GM18858 (cell line): ENCODE results near the gene SGTB.
A peak's percentile ranks its signal among the peaks of the same experiment; 100 is the strongest.

Experiments used
- ATAC-seq: cut with Tn5 transposase; IDR thresholded peaks from one replicate; pipeline ENCODE4 v1.9.1; 2021; ENCODE audit not compliant: unreplicated experiment

SGTB gene

DNA sequence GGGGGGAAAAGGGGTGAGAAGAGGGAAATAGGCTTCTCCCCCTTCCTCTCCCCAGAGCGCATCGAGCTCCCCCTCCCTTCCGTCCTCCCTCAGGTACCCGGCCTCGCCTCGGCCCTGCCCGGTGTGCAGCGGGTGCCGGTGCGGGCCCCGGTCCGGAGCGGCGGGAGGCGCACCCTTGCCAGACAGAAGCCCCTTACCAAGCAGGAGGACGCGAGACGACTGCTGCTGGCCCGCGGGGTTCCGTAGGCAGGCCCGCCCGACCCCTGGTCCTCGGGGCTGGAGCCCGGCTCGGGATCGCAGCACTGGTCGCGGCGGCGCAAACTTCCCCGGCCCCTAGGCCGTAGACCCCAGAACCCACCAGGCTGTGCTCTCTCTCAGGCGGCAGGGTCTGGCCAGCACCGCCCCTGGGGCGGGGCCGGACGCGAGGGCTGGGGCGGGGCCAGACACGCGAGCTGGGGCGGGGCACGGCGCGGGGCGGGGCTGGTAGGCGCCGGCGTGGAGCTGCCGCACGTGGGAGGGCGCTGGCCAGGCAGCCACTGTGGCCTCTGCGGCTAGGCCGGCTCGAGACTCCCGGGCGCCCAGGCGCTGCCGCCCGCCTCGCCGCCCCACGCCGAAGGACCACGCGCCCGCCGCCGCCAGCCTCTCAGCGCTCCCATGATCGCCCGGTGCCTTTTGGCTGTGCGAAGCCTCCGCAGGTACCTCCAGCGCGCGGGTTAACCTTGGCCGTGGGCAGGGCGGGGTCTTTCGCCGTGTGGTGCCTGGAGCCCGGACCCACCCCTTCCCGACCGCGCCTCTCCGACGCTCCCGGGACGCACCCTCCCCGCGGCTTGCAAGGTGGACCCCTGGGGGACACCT is at the start of gene SGTB, which contains the start of gene NLN:
Gene SGTB, minus strand, starts transcription at position 390 of the 855 bp plus-strand sequence. CDS start 1,302 bp downstream, outside the sequence.
Gene NLN, plus strand, starts transcription at position 486 of the 855 bp plus-strand sequence. Its CDS starts 169 bp downstream, at position 655.
- peak; percentile 73 for ATAC-seq

DNA sequence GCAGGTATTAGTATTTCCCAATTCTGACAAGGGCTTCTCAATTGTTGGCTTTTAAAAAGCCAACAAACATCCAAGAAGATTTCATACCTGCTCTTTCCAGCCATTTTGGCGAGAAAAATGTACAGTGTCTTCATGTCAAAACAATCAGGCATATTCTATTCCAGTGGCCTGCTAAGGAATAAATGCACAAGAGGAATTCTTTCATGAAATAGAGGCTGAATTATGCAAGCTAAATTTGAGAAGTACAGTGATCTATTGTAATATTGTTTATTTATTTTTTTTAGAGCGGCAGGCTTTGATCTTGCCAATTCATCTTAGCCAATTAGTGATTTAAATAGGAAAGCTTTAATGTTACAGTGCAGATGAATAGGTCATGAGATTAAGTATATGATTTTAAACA is 49.4 kb upstream of the SGTB start:
- no peak for ATAC-seq

DNA sequence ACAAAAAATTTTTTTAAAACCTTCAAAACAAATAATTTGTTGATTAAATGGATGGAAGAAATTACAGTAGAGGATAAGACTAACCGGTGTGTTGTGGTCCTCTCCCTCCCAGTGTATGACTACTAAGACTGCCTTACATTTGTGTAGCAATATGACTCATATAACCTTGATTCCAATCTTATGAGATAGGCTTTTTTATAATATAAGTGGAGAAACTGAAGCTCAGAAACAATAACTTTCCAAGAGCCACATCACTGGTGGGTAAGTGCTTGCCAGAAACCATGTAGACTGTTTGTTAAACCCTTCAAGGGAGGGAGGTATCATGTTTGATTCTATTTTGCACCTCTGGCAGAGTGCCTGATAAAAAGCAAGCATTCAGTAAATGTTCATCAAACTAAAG is 47.6 kb upstream of the SGTB start:
- ATAC-seq, result no peak

- ATAC-seq, result no peak
Observed at GRCh38 chr5:65768723-65769346, 46.9 kb upstream of the SGTB start.

GRCh38 chr5:65767565-65767964 is 45.7 kb upstream of the SGTB start:
- ATAC-seq, result no peak

GRCh38 chr5:65766781-65767180 is 44.9 kb upstream of the SGTB start:
- ATAC-seq, result no peak

GRCh38 chr5:65766175-65766574 is 44.3 kb upstream of the SGTB start:
- no peak for ATAC-seq

DNA sequence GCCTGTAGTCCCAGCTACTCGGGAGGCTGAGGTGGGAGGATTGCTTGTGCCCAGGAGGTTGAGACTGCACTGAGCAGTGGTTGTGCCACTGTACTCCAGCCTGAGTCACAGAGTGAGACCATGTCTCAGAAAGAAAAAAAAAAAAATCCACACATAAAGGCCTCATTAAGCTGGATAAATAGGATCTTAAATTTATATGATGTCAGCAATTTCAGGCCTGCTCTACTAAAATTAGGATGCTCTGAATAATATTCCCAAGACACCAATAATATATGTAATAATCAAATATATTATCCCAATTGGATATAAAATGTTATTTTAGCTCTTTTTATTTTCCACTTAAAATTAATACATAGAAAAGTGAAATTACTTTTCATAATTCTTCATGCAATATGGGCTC is 43.7 kb upstream of the SGTB start:
- ATAC-seq, result no peak

- ATAC-seq, result no peak
Observed at GRCh38 chr5:65762234-65762633, 40.3 kb upstream of the SGTB start.

DNA sequence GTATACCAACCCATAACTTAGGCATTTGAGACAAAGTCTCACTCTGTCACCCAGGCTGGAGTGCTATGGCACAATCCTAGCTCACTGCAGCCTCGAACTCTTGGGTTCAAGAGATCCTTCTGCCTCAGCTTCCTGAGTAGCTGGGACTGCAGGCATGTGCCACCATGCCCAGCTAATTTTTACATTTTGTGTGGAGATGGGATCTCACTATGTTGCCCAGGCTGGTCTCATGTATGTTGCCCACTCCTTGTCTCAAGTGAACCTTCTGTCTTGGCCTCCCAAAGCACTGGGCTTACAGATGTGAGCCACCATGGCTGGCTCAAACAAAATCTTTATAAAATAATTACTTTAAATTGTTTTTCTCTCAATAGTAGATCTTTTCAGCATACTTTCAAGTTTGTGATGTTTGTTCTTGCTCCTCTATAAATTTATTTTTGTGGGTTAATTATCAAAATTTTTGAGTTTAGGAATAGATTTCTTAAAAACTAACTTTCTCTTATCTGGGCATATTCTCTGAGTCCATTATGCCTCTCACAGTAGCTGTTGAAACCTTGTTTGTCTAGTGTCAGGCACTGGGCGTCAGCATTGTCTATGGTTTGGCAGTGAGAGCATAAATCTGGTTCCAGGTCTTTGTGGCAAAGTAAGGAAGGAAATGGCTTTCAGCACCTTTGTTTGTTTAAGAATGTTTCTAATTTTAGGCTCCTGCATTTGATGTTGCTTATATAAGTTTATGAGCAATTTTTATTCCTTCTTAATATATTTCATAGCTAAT is 38.8 kb upstream of the SGTB start:
- no peak for ATAC-seq

DNA sequence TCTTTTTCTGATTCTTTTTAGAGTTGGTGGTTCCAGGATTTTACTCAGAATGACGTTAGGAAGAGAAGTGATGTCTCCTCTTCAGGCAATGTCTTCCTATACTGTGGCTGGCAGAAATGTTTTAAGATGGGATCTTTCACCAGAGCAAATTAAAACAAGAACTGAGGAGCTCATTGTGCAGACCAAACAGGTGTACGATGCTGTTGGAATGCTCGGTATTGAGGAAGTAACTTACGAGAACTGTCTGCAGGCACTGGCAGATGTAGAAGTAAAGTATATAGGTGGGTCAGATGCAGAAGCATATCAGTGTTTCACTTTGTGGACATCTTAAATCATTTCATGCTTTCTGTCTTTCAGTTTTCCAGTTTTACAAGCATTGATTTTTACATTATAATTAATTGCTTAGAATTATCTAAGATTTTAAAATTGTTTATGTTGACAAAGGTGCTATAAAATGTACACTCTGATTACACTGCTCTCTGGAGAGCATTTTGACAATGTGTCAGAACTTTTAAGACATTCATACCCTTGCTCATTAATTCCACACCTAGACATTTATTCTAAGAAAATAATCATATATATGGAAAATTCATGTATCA is 36.7 kb upstream of the SGTB start:
- no peak for ATAC-seq

- no peak for ATAC-seq
Observed at GRCh38 chr5:65753189-65753588, 31.3 kb upstream of the SGTB start.

DNA sequence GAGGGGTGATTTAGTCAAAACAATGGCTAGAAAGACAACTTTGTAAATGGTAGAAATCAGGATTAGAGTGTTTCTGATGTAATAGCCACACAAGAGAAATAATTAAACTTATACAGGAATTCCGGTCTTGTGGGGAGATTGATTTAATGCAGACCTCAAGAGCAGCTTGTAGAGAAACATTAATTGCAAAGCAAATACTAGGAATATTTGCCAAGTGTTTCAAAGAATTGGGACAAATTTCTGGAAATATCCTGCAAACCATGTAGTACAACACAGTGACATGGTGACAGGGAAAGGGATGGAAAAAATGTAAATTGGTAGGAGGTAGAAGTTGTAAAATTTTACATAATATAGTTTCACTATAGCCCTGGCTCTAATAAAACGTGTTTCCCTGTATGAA is 29.0 kb upstream of the SGTB start:
- no peak for ATAC-seq

DNA sequence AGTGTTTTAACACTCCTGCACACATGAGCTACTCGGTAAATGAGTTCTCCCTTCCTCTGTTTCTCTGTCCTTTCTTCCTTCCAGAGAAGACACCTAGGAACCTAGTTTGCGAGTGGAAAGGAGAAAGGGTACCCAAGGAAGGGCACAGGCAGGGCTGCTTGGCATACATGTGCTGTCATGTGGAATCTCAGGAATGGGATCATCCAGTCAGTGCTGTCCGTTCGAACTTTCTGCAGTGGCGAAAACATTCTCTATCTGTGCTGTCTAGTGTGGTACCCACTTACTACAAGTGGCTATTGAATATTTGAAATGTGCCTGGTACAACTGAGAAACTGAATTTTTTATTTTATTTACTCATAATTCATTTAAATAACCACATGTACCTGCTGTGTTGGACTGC is 28.0 kb upstream of the SGTB start:
- no peak for ATAC-seq

DNA sequence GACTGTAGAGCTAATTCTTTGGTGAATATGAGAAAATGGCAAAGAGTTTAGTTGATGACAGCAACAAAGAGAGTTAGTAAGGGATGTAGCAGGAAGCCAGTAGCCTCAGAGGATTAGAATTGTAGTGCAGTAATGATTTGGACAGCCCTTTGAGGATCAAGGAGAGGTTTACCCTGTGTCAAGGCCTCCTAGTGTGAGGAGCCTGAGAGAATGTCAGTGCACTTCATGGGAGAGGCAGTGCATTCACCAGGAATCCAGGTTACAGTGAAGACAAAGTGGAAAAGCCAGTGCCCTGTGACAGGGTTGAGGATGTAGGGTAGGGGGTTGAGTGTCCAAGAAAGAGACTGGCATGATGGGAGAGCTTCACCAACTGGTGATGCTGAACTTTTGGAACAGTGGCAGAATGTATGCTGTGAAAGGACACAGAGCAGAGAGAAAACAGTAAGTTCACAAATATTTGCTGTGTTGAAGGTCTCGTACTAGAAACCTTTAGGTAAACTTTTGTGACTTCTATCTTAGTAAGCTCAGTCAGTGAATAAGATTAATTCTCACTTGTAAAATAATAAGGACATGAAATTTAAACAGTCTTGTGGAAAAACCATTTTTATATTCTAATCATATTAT is 27.4 kb upstream of the SGTB start:
- ATAC-seq, result no peak

DNA sequence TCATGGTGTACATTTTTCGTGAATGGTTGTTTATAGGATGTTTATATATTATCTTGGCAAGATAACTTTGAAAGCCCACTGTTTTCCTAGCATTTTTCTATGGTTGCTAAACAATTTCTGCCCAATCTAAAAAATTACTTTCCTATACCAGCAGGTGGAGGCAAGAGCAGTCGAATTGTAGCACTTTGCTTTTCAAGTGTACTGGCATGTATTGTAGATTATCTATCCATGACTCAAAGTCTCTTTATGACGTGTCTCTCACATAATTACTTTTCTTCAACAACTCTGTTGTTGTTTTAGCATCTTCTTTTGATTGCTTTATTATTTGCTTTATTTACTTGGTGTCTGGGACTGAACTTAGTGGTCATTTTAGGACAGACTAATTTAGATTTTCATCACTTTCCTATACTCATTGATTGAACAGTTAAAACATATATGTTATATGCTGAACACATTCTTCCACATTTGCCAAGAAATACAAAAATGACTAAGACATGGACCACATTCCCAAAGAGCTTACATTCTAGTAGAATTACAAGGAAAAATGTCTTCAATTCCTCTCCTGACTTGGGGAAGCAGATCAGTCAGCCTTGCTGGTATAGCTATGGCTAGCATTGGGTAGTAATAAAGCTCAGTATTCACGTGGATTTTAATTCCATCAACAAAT is 20.8 kb upstream of the SGTB start:
- ATAC-seq, result peak; percentile 74

DNA sequence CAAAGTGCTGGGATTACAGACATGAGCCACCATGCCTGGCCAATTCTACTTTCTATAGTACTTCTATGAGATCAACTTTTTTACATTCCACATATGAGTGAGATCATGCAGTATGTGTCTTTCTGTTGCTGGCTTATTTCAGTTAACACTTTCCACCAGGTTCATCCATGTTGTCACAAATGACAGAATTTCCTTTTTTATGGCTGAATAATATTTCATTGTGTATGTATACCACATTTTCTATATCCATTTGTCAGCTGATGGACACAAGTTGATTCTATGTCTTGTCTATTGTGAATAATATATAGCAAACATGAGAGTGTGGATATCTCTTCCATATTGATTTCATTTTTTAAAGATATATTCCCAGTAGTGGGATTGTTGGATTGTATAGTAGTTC is 17.3 kb upstream of the SGTB start:
- ATAC-seq, result no peak

DNA sequence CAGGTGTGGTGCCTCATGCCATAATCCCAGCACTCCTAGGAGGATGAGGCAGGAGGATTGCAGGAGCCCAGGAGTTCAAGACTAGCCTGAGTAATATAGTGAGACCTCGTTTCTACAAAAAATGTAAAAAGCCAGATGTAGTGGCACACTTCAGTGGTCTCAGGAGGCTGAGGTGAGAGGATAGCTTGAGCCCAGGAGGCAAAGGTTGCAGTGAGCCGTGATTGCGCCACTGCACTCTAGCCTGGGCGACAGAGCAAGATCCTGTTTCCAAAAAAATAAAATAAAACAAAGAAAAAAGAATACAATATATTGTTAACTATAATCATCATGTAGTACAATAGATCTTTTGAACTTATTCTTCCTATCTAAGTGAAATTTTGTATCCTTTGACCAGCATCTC is 16.4 kb upstream of the SGTB start:
- no peak for ATAC-seq

- no peak for ATAC-seq
Observed at GRCh38 chr5:65737842-65738241, 15.9 kb upstream of the SGTB start.

GRCh38 chr5:65736011-65736410 is 14.1 kb upstream of the SGTB start:
- ATAC-seq, result no peak
